GM12878 (cell line): ENCODE data around the gene CORO7. TPM values are rescaled to one million over a fixed set of nuclear protein-coding genes. Genes with fewer than 3 reads are reported as not detected.

Experiments used
- ATAC-seq: fragments of 200-7000 bp; cut with Tn5 transposase; 3 replicates; pipeline ENCODE4 v1.9.1; 2020; ENCODE audit warnings: mild to moderate bottlenecking, moderate library complexity
- BruUV-seq: library from RNA; stranded (reverse); fragments of 400-500 nt; replicated peaks from 2 replicates; lab custom pipeline; 2021; lab: Mats Ljungman, UMichigan
- CTCF ChIA-PET: fragments of 300-600 bp; sonication (Branson Sonifier 250); formaldehyde crosslinking; extraction: SDS; loops from one replicate; lab custom pipeline; 2021; ENCODE audit warnings: inconsistent platforms; lab: Yijun Ruan, JAX
- POLR2A ChIA-PET: fragments of 350-600 bp; formaldehyde crosslinking; extraction: SDS; loops from one replicate; lab custom pipeline; 2021; ENCODE audit warnings: inconsistent platforms; lab: Charles Lee
- RAD21 ChIA-PET: fragments of 300-600 bp; sonication (Branson Sonifier 250); formaldehyde crosslinking; loops from one replicate; lab custom pipeline; 2023; ENCODE audit warnings: antibody characterized with exemption; ENCODE audit not compliant: unreplicated experiment; lab: Charles Lee
- SMC1A ChIA-PET: fragments of 300-600 bp; sonication (Branson Sonifier 250); formaldehyde crosslinking; loops from one replicate; lab custom pipeline; 2023; ENCODE audit not compliant: unreplicated experiment, uncharacterized antibody; lab: Charles Lee
- DNase-seq: peaks from one replicate; pipeline ENCODE4 v3.0.0-alpha.2; 2011; ENCODE audit warnings: low read depth, low spot score
- FAIRE-seq: peaks from 3 replicates; lab custom pipeline; 2011; peaks lifted over from hg19 to GRCh38; lab: Jason Lieb, UNC
- H2AFZ ChIP-seq: 2 replicates; pipeline ENCODE4 v1.6.0; 2011; ENCODE audit warnings: low read depth, low read length, control low read depth; ENCODE audit not compliant: control insufficient read depth
- H3K27ac ChIP-seq: 2 replicates; pipeline ENCODE4 v1.5.1; 2011; ENCODE audit warnings: control low read depth; ENCODE audit not compliant: control insufficient read depth, insufficient read depth
- H3K27me3 ChIP-seq, 2 experiments: replicated peaks in 1 of 2; 2 replicates each; pipeline versions ENCODE4 v1.6.0 to v1.6.1; 2011; ENCODE audit warnings: low read length in 1 of 2; ENCODE audit not compliant: control insufficient read depth in 2 of 2, insufficient read depth in 2 of 2
- H3K36me3 ChIP-seq, 2 experiments: 2 replicates each; pipeline ENCODE4 v1.5.1; 2011; ENCODE audit warnings: low read length in 1 of 2; ENCODE audit not compliant: control insufficient read depth in 2 of 2, insufficient read depth in 2 of 2
- H3K4me1 ChIP-seq: 2 replicates; pipeline ENCODE4 v1.6.1; 2011; ENCODE audit warnings: mild to moderate bottlenecking, low read length, moderate library complexity, mixed read lengths; ENCODE audit not compliant: control insufficient read depth, insufficient read depth
- H3K4me2 ChIP-seq: 2 replicates; pipeline ENCODE4 v1.6.0; 2011; ENCODE audit warnings: control low read depth; ENCODE audit not compliant: control insufficient read depth, insufficient read depth
- H3K4me3 ChIP-seq: fragments of 200-600 bp; sonication (generic); 2 replicates; pipeline ENCODE4 v1.5.1; 2016
- H3K79me2 ChIP-seq: 2 replicates; pipeline ENCODE4 v1.6.0; 2011; ENCODE audit warnings: low read length; ENCODE audit not compliant: control insufficient read depth, insufficient read depth
- H3K9ac ChIP-seq: 2 replicates; pipeline ENCODE4 v1.8.0; 2011; ENCODE audit warnings: low read length, control low read depth, mixed read lengths; ENCODE audit not compliant: control insufficient read depth, insufficient read depth
- H3K9me3 ChIP-seq: replicated peaks from 3 replicates; pipeline ENCODE4 v1.5.1; 2011; ENCODE audit warnings: mild to moderate bottlenecking, low read length; ENCODE audit not compliant: control insufficient read depth, insufficient read depth
- H4K20me1 ChIP-seq: 2 replicates; pipeline ENCODE4 v1.6.0; 2011; ENCODE audit not compliant: control insufficient read depth, insufficient read depth
- DPF2 ChIP-seq: fragments of 450-650 bp; IDR thresholded peaks from 2 replicates; pipeline ENCODE4 v1.6.1; 2017; ENCODE audit warnings: mild to moderate bottlenecking
- HDGF ChIP-seq: fragments of 450-650 bp; IDR thresholded peaks from 2 replicates; pipeline ENCODE4 v1.6.1; 2016; ENCODE audit warnings: antibody characterized with exemption
- SMC3 ChIP-seq: IDR thresholded peaks from 2 replicates; pipeline ENCODE4 v1.6.1; 2011; ENCODE audit warnings: low read length, improper control_type of control experiment, borderline replicate concordance
- SREBF1 ChIP-seq: IDR thresholded peaks from 2 replicates; pipeline ENCODE4 v1.6.1; 2012; ENCODE audit warnings: mild to moderate bottlenecking, low read length
- TAF1 ChIP-seq: IDR thresholded peaks from 2 replicates; pipeline ENCODE4 v1.6.1; 2011; ENCODE audit warnings: mild to moderate bottlenecking, low read depth, low read length, borderline replicate concordance
- ZSCAN29 ChIP-seq: fragments of 450-650 bp; IDR thresholded peaks from 2 replicates; pipeline ENCODE4 v1.6.1; 2017; ENCODE audit warnings: mild to moderate bottlenecking, moderate library complexity
- WGBS: methylation state at CpG from one replicate; pipeline ENCODE4 v1.1.6; 2016; ENCODE audit warnings: low lambda C conversion rate; ENCODE audit not compliant: insufficient replicate concordance, insufficient coverage; ENCODE audit errors: missing lambda C conversion rate; 5-methylcytosine and 5-hydroxymethylcytosine counted together
- in situ Hi-C: fragments of 300-500 bp; cut with MboI; formaldehyde crosslinking; loops from 9 replicates; pipeline ENCODE4 v1.14.3; 2018; ENCODE audit warnings: mixed read lengths
- intact Hi-C: fragments of 100-400 bp; cut with micrococcal nuclease; formaldehyde crosslinking; loops from one replicate; pipeline ENCODE4 v1.14.2; 2022; ENCODE audit not compliant: unreplicated experiment
- polyA plus RNA-seq, 11 experiments: library from polyadenylated mRNA; depleted of rRNA in 4 of 11; unstranded in 6 of 11; stranded (reverse) in 5 of 11; fragments of >200 nt; fragmentation: Nextera tagmentation in 4 of 11; fragmentation: Illumina TruSeq in 1 of 11; extraction: Ambion mirVana in 4 of 11; extraction: Trizol in 1 of 11; gene quantifications; 1 replicate in 1 of 11; 2 replicates in 10 of 11; pipeline versions ENCODE4 v1.2.1 to v1.2.3, GENCODE V29; 2011 to 2016; ENCODE audit warnings: inconsistent platforms in 2 of 11, missing spikeins in 2 of 11, low read depth in 1 of 11
- total RNA-seq, 4 experiments: library from RNA; depleted of rRNA in 3 of 4; stranded (reverse); fragments of >200 nt in 3 of 4; fragmentation: Illumina TruSeq in 1 of 4; extraction: Trizol in 1 of 4; gene quantifications; 2 replicates each; pipeline versions ENCODE4 v1.2.1 to v1.2.3, GENCODE V29; 2013 to 2021
- TF ChIP-seq, protein P1 (sequence below): IDR thresholded peaks from 2 replicates; pipeline ENCODE4 v1.6.1; 2012; ENCODE audit warnings: low read length, inconsistent platforms
- TF ChIP-seq, protein P2 (sequence below): fragments of 450-650 bp; IDR thresholded peaks from 2 replicates; pipeline ENCODE4 v1.6.1; 2017; ENCODE audit warnings: antibody characterized with exemption, mild to moderate bottlenecking, moderate library complexity

CORO7 gene
- total and polyA plus RNA-seq, 10 of the 15 experiments (the other 5 are each of a cell fraction or from before 2014, with no cell fraction given): 0.64 to 89.2 (median 43.7) TPM

DNA sequence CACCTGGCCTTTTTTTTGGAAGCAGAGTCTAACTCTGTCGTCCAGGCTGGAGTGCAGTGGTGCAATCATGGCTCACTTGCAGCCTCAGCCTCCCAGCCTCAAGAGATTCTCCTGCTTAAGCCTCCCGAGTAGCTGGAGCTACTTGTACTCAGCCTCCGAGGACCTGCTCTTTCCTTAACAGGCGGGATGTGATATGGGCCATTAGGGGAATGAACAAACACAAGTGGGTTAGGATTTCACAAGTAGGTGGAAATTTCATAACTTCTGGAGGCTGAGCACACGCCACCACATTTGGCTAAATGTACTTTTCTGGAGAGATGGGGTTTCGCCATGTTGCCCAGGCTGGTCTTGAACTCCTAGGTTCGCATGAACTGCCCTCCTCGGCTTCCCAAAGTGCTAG is 69.4 kb downstream of the CORO7 start:
- intact Hi-C loops: no loop called here

More for the DNA sequence above, 69.4 kb downstream of the CORO7 start:
- TF ChIP-seq SMC3 (no peak), DPF2 (no peak), SREBF1 (no peak), TAF1 (no peak), ZSCAN29 (no peak), HDGF (no peak)
- TF ChIP-seq, protein P1, sequence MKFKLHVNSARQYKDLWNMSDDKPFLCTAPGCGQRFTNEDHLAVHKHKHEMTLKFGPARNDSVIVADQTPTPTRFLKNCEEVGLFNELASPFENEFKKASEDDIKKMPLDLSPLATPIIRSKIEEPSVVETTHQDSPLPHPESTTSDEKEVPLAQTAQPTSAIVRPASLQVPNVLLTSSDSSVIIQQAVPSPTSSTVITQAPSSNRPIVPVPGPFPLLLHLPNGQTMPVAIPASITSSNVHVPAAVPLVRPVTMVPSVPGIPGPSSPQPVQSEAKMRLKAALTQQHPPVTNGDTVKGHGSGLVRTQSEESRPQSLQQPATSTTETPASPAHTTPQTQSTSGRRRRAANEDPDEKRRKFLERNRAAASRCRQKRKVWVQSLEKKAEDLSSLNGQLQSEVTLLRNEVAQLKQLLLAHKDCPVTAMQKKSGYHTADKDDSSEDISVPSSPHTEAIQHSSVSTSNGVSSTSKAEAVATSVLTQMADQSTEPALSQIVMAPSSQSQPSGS: no peak
- TF ChIP-seq, protein P2, sequence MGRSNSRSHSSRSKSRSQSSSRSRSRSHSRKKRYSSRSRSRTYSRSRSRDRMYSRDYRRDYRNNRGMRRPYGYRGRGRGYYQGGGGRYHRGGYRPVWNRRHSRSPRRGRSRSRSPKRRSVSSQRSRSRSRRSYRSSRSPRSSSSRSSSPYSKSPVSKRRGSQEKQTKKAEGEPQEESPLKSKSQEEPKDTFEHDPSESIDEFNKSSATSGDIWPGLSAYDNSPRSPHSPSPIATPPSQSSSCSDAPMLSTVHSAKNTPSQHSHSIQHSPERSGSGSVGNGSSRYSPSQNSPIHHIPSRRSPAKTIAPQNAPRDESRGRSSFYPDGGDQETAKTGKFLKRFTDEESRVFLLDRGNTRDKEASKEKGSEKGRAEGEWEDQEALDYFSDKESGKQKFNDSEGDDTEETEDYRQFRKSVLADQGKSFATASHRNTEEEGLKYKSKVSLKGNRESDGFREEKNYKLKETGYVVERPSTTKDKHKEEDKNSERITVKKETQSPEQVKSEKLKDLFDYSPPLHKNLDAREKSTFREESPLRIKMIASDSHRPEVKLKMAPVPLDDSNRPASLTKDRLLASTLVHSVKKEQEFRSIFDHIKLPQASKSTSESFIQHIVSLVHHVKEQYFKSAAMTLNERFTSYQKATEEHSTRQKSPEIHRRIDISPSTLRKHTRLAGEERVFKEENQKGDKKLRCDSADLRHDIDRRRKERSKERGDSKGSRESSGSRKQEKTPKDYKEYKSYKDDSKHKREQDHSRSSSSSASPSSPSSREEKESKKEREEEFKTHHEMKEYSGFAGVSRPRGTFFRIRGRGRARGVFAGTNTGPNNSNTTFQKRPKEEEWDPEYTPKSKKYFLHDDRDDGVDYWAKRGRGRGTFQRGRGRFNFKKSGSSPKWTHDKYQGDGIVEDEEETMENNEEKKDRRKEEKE: no peak
- WGBS: 77% methylated on average over 8 of the region's 8 CpGs
- ChIA-PET CTCF (interaction anchor here (1.6 to 2.6 kb wide), 2 partner anchors 15 to 56 kb away, joined by 3 to 11 read pairs; no protein-coding TSS in a partner anchor), RAD21 (interaction anchor here (1.7 kb wide), 1 partner anchor 53 kb away, joined by 3 read pairs; no protein-coding TSS in a partner anchor), POLR2A (no interaction called here), SMC1A (interaction anchor here (0.9 kb wide), 1 partner anchor 56 kb away, joined by 3 read pairs; no protein-coding TSS in a partner anchor)
- Histone ChIP-seq H3K9me3 (no peaks in the 10 kb centered on the region), H3K4me1 (no peaks in the 10 kb centered on the region), H4K20me1 (peaks cover 6% of the 10 kb centered on the region; the same call in 1 of the 2 replicates), H3K27ac (no peak overlapping the region), H3K9ac (no peak overlapping the region), H2AFZ (no peak overlapping the region), H3K36me3 (peaks cover 1 to 3% of the 10 kb centered on the region in 2 experiments; a peak in 3 of 4 replicates), H3K27me3 (no peaks in the 10 kb centered on the region), H3K79me2 (peaks cover 28% of the 10 kb centered on the region), H3K4me3 (no peak overlapping the region), H3K4me2 (no peak overlapping the region)
- in situ Hi-C loops: no loop called here
- ATAC-seq (no peak), DNase-seq (no peak), FAIRE-seq (no peak)
- no TSS peak for BruUV-seq
